Superior temporal gyrus (tissue), 1 donor: ENCODE measurements around the gene ARHGEF10L.

Source experiments
- DNase-seq: peaks from one replicate; pipeline ENCODE4 v3.0.0-alpha.2; 2016; ENCODE audit errors: extremely low spot score

ARHGEF10L gene

DNA sequence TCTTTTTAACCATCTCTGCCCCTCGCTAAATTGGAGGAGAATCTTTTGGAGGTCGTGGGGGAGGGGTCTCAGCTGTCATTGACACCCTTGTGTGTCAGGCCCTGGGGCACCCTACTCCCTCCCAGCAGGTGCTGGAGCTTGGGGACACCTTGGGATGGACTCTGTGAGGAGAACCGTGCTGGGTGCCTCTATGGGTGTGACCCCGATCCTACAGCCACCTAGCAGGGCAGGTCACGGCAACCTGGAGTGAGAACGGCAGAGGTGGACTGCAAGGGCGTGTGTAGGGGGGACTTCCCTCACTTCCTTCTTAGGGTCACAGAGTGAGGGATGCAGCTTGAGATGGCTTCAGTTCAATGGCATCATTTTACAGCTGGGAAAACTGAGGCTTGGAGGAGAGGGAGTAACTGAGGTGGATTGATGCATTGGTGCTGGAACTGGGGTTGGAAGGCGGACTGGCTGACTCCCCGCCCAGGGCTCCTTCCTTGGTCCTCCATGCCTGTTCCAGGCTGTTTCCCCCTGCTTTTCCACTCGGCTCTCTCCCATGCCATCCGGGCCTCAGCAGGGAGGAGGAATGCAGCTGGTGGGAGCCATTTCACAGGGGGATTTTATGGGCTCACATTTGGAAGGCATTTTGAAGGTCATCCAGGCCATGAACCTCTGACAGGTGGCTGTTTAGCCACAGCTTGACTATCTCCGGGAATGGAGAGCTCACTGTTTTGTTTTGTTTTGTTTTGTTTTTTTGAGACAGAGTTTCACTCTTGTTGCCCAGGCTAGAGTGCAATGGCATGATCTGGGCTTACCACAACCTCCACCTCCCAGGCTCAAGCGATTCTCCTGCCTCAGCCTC, 18.8 kb upstream of the ARHGEF10L start:
- DNase-seq, result no peak

DNA sequence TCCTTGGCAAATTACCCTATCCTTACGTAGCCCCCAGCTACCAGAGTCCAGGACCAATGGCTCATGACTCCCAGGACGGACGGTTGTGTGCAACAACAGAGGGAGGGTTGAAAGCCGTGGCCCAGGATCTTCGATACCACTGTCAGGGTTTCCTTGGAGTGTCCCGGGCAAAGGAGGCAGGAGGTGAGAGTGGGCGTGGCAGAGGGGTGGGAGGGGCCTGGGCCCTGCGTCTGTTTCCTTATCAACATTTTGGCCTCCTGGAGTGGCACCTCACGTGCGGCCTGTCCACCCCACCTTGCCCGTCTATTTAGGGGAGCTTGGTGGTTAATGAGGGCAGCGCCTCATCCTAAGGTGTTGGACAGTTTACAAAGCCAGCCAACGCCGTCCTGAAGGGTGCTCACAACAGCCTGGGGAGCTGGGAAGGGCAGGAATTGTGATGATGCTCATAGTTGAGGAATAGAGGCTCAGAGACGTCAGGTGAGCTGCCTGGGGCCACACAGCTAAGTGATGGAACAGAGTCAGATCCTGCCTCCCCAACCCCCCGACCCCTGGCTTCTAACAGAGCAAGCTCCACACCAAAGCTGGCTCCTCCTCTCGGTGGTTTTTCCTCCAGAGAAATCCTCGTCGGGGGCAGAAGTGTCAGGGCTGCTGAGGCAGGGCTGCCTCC, 17.4 kb upstream of the ARHGEF10L start:
- no peak for DNase-seq

DNA sequence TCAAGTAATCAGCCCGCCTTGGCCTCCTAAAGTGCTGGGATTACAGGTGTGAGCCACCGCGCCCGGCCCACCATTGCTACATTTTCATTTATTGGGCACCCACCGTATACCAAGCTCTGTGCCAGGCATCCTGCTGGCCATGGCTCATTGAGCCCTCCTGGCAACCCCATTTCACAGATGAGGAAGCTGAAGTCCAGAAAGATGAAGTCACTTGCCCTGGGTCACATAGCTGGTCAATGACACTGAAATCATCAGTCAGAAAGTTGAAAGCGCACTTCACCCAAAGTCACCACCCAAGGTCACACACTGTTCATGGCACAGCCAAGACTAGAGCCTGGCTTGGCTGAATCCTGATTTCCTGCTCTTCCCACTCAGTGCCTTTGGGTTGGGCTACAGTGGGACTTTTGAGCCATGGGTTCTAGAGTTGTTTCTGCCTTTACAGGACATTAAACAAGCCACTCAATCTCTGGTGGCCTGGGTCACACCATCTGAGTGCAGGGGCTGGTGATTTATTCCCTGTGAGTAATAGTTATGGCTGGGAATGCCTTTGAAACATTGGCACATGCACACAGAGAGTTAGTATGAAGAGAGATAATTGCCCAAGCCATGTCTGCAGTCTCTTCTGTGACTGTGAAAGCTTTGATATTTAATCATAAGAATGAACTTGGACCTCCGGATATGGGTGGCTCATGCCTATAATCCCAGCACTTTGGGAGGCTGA, 16.0 kb upstream of the ARHGEF10L start:
- DNase-seq, result no peak

DNA sequence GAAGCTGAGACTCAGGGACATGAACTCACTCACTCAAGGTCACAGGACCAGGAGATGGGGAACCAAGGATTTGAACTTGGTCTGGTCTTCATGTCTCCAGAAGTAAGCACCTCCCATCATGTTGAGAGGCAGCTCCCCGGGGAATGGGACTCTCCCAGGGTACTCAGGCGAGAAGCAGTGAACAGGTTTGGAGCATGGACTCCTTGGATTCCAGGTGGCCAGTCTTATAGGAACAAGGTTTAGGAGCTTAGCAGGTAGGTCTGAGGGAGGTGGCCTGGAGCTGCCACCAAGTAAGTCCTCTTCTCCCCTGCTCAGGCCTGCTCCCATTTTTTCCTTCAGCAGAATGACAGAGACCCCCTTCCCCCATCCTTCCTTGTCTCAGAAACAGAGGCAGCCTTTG, 14.9 kb upstream of the ARHGEF10L start:
- no peak for DNase-seq

DNA sequence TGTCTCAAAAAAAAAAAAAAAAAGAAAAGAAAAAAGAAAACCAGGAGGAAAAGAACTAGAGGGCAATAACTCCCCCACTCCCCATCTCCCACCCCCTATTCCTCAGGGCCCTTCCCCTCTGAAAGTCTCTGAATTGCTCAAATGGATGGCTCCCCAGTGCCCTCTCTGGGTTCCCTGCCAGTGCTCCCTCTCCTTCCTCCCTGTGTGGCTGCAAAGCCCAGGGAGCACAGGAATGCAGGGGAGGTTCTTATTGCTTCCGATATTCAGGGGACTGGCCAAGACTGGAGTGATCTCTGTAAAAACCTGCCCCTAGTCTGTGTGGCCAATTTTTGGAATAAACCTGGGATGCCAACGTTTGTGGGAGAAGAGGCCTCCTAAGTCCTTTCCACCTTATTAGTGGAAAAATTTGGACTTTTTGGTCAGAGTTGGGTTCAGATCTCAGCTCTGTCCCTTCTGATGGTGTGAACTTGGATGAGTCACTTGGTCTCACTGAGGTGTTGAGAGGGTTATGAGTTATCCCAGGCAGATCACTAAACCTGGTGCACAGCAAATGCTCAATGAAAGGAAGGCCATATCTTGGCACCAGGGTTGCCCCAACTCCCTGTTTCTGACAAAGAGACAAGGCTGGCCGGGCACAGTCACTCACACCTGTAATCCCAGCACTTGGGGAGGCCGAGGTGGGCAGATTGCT, 13.4 kb upstream of the ARHGEF10L start:
- DNase-seq, result no peak

DNA sequence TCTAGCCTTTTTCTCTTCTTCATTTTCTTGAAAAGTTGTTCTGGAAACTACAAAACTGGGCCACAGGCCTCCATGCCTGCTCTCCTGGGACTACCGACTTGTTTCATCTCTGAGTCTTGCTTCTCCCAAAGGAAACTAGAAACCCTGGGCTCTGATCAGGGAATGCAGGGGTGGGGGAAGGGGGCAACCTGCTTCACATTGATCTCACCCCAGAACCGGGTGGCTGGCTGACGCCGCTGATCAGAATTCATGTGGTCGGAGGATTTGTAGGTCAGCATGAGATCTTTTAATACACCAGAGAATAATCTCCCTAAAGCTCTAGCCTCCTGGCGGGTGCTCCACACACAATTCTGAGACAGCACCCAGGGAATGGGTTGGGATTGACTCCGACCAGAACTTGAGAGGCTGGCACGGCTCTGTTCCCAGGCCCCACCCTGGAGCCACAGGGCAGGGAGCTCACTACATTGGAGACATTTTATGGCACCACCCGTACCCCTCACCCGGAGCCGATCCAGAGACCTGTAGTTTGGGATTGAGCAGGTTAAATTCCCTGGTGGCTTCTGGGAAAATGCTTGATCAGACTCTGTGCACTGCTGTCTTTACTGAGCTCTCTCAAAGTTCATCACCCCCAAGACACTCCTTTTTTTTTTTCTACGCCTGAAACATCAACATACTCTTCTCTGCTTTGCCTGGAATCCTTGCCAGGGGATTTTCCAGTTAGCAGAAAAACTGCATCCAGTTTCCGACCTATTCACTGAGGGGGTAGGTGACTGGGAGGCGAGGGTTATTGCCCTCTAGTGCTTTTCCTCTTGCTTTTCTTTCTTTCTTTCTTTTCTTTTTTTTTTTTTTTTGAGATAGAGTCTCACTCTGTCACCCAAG, 12.2 kb upstream of the ARHGEF10L start:
- DNase-seq, result no peak

DNA sequence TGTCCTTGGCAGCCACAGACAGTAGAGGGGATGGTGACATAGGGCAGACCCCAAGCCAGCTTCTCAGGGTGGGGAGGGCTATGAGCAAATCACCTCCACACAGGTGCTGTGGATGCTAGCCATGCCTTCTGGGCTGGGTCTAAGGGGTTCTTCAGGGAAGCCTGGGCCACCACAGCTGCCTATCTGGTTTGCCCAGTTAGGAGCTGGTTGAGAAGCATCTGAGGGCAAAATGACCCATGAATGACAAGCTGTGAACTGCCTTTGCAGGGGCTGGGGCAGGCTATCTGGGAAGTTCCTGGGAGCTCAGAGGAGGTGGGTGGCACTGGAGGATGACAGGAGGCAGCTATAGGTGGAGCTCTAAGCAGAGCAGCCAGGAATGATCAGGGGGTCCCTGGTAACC, 10.1 kb upstream of the ARHGEF10L start:
- DNase-seq, result no peak

DNA sequence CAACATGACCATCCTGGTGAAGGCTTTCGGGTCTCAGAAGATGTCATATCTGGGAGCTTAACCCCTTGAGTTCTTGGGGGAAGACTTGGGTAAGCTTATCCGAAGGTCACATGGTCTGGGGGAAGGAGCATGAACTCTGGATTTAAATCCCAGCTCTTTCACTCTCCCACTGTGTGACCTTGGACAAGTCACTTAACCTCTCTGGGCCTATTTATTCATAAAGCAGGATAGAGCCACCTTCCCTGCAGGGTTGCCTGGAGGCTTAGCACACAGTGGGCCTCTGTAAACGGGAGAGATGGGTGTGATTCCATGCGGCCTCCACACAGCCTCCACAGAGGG, 8.2 kb upstream of the ARHGEF10L start:
- DNase-seq, result no peak

DNA sequence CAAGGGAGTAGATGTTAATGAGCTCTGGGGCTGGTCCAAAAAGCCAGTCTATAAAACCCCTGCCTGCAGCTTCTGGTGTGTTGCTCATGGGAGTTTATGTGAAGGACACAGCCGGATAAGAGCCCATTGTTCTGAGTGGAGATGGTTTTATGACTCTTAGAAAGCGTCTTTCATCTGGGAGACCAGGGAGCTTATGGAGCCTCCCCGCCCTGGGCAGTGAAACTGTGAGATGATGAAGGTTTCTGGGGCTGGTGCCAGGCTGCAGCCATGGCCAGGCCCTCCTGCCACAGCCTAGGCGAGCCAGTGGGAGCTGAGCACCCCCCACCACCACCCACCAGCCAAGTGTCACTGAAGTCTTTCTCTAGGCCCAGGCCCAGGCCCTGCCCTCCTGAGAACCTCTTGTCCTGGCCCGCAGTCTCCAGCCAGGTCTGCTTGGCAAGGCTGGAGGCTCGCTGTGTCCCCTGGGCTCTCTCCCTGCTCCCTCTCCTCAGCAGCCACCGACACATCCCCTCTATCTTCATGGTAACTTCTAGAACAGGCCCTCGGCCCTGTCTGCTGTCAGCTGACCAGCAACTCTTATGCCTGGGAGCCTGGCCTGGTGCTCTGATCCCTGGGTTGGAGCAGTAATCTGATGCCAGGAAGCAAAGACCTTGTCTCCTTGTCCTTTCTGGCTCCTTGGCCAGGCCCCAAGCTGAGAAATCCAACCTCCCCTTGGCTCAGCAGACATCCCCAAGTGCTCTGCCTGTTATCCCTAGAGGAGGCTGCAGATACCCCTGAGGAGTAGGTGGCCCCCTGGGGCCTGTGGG, 7.6 kb upstream of the ARHGEF10L start:
- peak; percentile 48 for DNase-seq

DNA sequence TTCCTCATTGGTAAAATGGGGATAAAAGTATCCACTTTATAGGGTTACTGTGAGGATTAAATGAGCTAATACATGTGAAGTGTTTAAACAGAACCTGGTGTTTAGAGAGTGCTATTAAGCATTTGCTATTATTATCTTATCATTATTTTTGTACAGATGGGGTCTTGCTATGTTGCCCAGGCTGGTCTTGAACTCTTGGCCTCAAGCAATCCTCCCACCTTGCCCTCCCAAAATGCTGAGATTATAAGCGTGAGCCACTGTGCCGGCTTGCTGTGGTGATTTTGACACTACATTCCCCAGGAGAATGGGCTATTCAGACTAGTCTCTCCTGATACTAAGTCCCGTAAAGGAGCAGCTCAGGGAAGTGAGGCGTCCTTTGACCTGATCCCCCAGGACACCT, 6.3 kb upstream of the ARHGEF10L start:
- DNase-seq, result no peak

DNA sequence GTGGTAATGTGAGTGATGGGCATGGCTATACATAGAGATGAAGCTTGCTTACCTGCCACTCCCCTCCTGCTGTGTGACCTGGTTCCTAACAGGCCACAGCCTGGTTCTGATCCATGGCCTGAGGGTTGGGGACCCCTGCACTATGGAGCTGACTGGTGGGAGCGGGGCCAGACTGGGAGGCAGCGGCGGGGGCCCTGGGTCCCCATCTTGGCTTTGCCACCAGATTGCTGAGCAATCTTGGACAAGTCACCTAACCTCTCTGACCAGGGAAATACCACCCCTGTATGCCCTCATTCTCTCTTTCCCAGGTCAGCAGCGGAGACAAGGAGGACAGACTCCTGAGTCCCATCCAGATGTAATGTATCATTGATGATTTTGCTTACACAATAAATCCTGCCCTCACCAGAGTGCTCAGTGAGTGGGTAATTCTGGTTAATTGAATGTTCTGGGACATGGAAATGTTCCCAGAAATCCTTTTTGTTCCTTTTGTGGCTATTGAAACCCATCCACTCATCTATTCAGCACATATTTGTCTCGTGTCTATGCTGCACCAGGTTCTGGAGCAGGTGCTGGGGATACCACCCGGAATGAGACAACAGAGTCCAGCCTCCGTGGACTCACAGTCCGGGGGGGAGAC, 4.1 kb upstream of the ARHGEF10L start:
- DNase-seq, result peak; percentile 37

DNA sequence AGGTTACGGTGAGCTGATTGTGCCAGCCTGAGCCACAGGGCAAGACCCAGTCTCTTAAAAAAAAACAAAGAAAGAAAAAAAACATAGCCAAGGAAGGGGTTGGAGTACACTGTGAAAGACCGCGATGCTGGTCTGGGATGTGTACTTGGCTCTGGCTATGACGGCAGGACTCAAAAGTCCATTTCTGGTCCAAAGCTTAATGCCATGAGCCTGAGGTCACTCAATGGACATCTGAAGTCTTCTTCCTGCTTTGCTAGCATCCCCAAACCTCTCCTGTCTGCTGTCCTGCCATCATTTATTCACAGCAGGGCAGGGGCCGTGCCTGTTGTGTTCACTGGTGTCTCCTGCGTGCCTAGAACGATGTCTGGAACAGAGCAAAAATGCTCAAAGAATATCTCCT, 1.5 kb upstream of the ARHGEF10L start:
- no peak for DNase-seq

DNA sequence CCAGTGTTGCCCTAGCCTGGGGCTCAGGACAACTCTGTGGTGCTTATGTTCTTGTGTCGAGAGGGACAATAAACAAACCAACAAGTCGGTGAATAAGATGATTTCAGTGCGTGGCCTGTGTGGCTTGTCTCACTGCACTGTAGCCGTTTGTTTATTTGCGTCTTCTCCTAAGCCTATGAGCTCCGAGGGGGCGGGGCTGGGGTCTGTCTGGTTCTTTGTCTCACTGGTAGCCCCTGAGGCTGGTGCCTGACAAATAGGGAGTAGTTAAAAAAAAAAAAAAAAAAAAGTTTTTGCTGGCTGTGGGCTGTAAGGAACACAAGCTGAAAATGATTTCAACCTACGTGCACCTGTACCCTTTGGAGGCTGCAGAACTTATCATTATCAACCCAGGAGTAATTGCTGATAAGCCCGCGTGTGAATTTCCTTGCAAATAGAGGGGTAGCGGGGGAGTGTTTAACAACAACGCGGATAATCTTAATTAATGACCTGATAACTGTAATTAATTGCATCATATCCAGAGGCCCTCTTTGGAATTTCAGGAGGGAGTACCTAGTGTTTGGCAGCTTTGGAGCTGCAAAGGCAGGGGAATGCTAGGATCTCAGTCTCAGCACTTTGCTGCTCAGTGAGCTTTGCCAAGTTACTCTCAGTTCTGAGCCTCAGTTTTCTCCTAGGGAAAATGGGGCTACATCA, 925 bp upstream of the ARHGEF10L start:
- peak; percentile 20 for DNase-seq

DNA sequence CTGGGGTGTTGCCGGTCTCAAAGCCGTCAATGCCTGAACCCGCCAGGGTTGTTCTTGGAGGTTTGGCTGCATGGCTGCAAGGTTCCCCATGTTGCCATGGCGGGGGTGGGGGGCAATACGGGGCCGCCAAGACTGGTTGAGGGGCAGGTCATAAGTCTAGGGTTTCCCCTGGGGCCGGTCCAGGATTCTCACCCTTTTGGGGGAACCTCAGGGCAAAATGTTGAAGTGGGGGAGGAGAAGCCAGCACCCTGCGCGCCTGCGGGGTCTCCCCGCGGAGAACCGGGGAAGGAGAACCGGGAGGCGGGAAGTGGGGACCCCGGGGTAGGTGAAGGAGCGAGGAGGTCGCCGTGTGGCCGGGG, 401 bp upstream of the ARHGEF10L start:
- no peak for DNase-seq

DNA sequence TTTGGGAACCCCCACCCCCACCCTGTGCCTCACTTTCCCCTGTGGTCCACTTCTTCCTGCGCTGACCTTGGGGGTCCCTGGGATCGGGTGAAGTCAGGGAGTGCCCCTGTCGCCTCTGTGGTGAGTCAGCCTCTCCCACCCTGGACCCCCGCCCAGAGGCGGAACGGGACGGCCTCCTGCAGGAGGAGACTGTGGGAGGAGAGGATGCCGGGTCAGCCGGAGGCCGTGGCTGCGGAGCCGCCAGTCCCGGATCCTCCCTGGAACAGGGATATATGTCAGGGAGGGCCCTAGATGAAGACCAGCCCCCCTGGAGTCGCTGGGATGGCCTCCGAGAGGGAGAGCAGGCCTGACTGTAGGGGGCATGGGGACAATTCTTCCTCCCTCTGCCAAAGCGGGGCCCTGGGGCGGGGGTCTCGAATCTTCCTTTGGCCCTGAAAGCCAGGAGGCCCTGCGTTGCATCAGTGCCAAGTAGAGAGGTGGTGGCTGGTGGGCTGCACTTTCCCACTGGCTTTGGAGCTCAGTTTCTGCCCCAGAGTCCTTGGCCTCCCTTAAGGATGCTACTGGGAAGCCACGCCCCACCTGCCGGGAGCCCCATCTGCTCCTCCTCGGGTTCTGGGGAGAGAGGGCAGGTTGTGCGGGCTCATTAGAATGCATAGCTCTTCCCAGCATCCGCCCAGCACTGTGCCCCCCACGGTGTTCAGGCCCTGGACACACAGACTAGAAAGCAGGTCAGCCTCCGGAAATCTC, 930 bp downstream of the ARHGEF10L start:
- no peak for DNase-seq

DNA sequence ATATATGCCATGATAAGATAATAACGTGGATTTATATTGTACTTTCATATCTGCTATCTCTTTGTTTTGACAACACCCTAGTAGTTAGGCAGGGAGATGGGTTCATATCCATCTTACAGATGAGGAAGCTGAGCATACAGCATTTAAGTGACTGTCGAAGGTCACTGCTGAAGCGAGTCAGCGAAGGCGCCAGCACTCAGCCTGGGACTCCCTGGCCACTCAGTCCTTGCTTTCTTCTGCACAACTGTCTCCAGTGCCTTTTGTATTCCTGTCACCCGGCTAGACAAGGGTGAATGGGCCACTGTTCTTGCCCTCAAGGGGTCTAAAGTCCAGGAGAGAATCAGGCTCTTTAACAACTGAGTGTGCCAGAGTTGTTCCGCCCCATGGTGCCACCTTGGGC, 3.1 kb downstream of the ARHGEF10L start:
- no peak for DNase-seq

DNA sequence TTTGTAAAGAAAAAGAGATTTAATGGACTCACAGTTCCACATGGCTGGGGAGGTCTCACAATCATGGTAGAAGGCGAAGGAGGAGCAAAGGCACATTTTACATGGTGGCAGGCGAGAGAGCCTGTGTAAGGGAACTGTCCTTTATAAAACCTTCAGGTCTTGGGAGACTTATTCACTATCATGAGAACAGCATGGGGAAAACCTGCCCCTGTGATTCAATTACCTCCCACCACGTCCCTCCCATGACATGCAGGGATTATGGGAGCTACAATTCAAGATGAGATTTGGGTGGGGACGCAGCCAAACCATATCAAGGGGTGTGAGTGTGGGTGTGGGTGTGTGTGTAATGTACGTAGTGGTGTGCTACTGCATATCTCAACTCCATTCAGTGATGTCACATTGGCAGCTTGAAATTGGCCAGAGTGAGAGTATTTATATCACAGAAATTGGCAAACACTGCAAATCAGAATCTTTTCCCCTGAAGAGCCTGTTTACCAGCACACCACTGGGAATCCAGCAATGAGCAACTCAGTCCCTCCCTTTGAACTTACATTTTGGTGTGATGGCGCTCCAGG, 5.4 kb downstream of the ARHGEF10L start:
- peak; percentile 26 for DNase-seq

DNA sequence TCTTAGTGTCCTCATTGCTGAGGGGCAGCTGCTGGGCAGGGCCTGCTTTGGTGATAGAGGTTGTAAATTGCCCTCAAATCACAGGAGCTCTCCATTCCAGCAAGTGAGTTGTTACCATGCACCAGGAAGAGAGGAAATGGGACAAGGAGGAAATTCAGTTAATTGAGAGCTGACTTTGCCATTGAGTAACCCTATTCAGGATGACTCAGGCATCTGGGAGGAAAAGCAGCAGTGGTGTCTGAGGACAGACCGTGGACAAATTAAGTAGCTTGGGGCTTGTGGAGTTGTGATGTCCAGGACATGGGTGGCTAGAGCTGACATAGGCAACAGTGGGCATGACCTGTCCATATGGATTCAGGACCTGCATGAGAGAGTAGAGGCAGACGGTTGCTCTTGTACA, 5.9 kb downstream of the ARHGEF10L start:
- no peak for DNase-seq
